Chondrocyte (in vitro differentiated cells): ENCODE measurements around the gene MACC1. TPM values are rescaled to one million over a fixed set of nuclear protein-coding genes. Genes with fewer than 3 reads are reported as not detected.

Source experiments
- DNase-seq: peaks from one replicate; pipeline ENCODE4 v3.0.0; 2021; ENCODE audit warnings: mixed read lengths, low spot score
- H3K27ac Mint-ChIP-seq: one replicate; pipeline ENCODE4 v1.8.0; 2021; ENCODE audit warnings: mild to moderate bottlenecking, moderate library complexity, mixed read lengths; ENCODE audit not compliant: unreplicated experiment
- H3K27me3 Mint-ChIP-seq: 2 replicates; pipeline ENCODE4 v1.8.0; 2021; ENCODE audit warnings: low read depth, mixed read lengths
- H3K36me3 Mint-ChIP-seq: 2 replicates; pipeline ENCODE4 v1.8.0; 2021; ENCODE audit warnings: low read depth, mixed read lengths
- H3K4me1 Mint-ChIP-seq: 2 replicates; pipeline ENCODE4 v1.8.0; 2021; ENCODE audit warnings: low read depth, mild to moderate bottlenecking, mixed read lengths
- H3K4me3 Mint-ChIP-seq: one replicate; pipeline ENCODE4 v1.8.0; 2021; ENCODE audit warnings: mild to moderate bottlenecking, moderate library complexity, mixed read lengths; ENCODE audit not compliant: unreplicated experiment
- H3K9me3 Mint-ChIP-seq: 2 replicates; pipeline ENCODE4 v1.8.0; 2021; ENCODE audit warnings: low read depth, mixed read lengths
- CTCF ChIP-seq: fragments of 200-600 bp; sonication (generic); IDR thresholded peaks from 2 replicates; pipeline ENCODE4 v1.5.0; 2021; ENCODE audit warnings: antibody characterized with exemption, mild to moderate bottlenecking, moderate library complexity
- total RNA-seq: library from RNA; stranded (reverse); gene quantifications from 3 replicates; pipeline ENCODE4 v1.2.1, GENCODE V29; 2021

The MACC1 gene
- total RNA-seq, 1 donor from 2014 or later, result not detected

- TF ChIP-seq CTCF, result no peak
- H3K9me3 Mint-ChIP-seq, result no peaks in the 10 kb centered on the region
- no peak overlapping the region for H3K4me3 Mint-ChIP-seq
- no peaks in the 10 kb centered on the region for H3K27me3 Mint-ChIP-seq
- DNase-seq, result no peak
- no peaks in the 10 kb centered on the region for H3K36me3 Mint-ChIP-seq
- H3K4me1 Mint-ChIP-seq, result peaks cover 20% of the 10 kb centered on the region
- peak overlapping the region; percentile 34 for H3K27ac Mint-ChIP-seq
These were observed 18.0 kb downstream of the MACC1 start for GRCh38 chr7:20199015-20199737.

- peaks cover 23% of the 10 kb centered on the region for H3K4me1 Mint-ChIP-seq
- DNase-seq, result no peak
These were observed 18.9 kb downstream of the MACC1 start for GRCh38 chr7:20198260-20198659.

GRCh38 chr7:20197837-20198236 is 19.3 kb downstream of the MACC1 start:
- no peak overlapping the region for H3K27ac Mint-ChIP-seq
- peaks cover 23% of the 10 kb centered on the region for H3K4me1 Mint-ChIP-seq
- no peaks in the 10 kb centered on the region for H3K9me3 Mint-ChIP-seq
- H3K27me3 Mint-ChIP-seq, result no peaks in the 10 kb centered on the region
- no peaks in the 10 kb centered on the region for H3K36me3 Mint-ChIP-seq
- DNase-seq, result no peak
- TF ChIP-seq CTCF, result peak; percentile 51
- no peak overlapping the region for H3K4me3 Mint-ChIP-seq

More at GRCh38 chr7:20198260-20198659, 18.9 kb downstream of the MACC1 start:
- Mint-ChIP-seq H3K9me3 (no peaks in the 10 kb centered on the region), H3K36me3 (no peaks in the 10 kb centered on the region), H3K27ac (no peak overlapping the region), H3K4me3 (no peak overlapping the region), H3K27me3 (no peaks in the 10 kb centered on the region)
- no peak for TF ChIP-seq CTCF

- peak overlapping the region; percentile 29 for H3K27ac Mint-ChIP-seq
- H3K27me3 Mint-ChIP-seq, result no peaks in the 10 kb centered on the region
- H3K9me3 Mint-ChIP-seq, result no peaks in the 10 kb centered on the region
- H3K4me3 Mint-ChIP-seq, result no peak overlapping the region
- no peaks in the 10 kb centered on the region for H3K36me3 Mint-ChIP-seq
- no peak for TF ChIP-seq CTCF
- DNase-seq, result no peak
- H3K4me1 Mint-ChIP-seq, result peaks cover 23% of the 10 kb centered on the region
These were observed 19.9 kb downstream of the MACC1 start for GRCh38 chr7:20197125-20197748.

GRCh38 chr7:20194343-20194995 is 22.7 kb downstream of the MACC1 start:
- Mint-ChIP-seq H3K4me1 (peaks cover 22% of the 10 kb centered on the region), H3K9me3 (peaks cover 6% of the 10 kb centered on the region), H3K27me3 (no peaks in the 10 kb centered on the region), H3K27ac (no peak overlapping the region), H3K4me3 (no peak overlapping the region), H3K36me3 (peaks cover 1% of the 10 kb centered on the region)
- no peak for DNase-seq
- TF ChIP-seq CTCF, result no peak
